PC-3 (cell line): Measurements from ENCODE around the gene ASPSCR1. TPM values are rescaled to one million over a fixed set of nuclear protein-coding genes. Genes with fewer than 3 reads are reported as not detected.

Source experiments
- ATAC-seq: fragments of 200-7000 bp; cut with Tn5 transposase; 2 replicates; pipeline ENCODE4 v1.9.1; 2020; ENCODE audit warnings: mild to moderate bottlenecking, moderate library complexity
- BruUV-seq: library from RNA; stranded (reverse); fragments of 400-500 nt; replicated peaks from 2 replicates; lab custom pipeline; 2021; lab: Mats Ljungman, UMichigan
- CTCF ChIA-PET: fragments of 300-600 bp; sonication (Branson Sonifier 250); formaldehyde crosslinking; loops from one replicate; lab custom pipeline; 2022; ENCODE audit warnings: antibody characterized with exemption; lab: Charles Lee
- POLR2A ChIA-PET: fragments of 300-600 bp; sonication (Branson Sonifier 250); formaldehyde crosslinking; loops from one replicate; lab custom pipeline; 2022; ENCODE audit warnings: antibody characterized with exemption; ENCODE audit not compliant: unreplicated experiment; lab: Charles Lee
- DNase-seq: peaks from one replicate; pipeline ENCODE4 v3.0.0-alpha.2; 2015
- H2AFZ ChIP-seq: fragments of 300-600 bp; sonication (generic); 2 replicates; pipeline ENCODE4 v1.6.0; 2016; ENCODE audit warnings: antibody characterized with exemption, low read length
- H3F3A ChIP-seq: fragments of 300-600 bp; sonication (generic); one replicate; pipeline ENCODE4 v1.6.0; 2017; ENCODE audit warnings: antibody characterized with exemption, low read length, control low read depth, mild to moderate bottlenecking; ENCODE audit not compliant: unreplicated experiment
- H3K27ac ChIP-seq: fragments of 300-600 bp; sonication (generic); 2 replicates; pipeline ENCODE4 v1.5.1; 2016; ENCODE audit warnings: mild to moderate bottlenecking, low read length
- H3K27me3 ChIP-seq: fragments of 300-600 bp; sonication (generic); 2 replicates; pipeline ENCODE4 v1.6.1; 2016; ENCODE audit warnings: low read length, mixed read lengths
- H3K36me3 ChIP-seq: fragments of 300-600 bp; sonication (generic); 2 replicates; pipeline ENCODE4 v1.6.1; 2016; ENCODE audit warnings: low read depth, mixed run types, low read length, mixed read lengths
- H3K4me1 ChIP-seq: fragments of 300-600 bp; sonication (generic); 2 replicates; pipeline ENCODE4 v1.5.1; 2016; ENCODE audit warnings: low read length; ENCODE audit not compliant: insufficient read depth
- H3K4me2 ChIP-seq: fragments of 300-600 bp; sonication (generic); 2 replicates; pipeline ENCODE4 v1.6.0; 2016; ENCODE audit warnings: low read length
- H3K4me3 ChIP-seq: fragments of 300-600 bp; sonication (generic); 2 replicates; pipeline ENCODE4 v1.5.1; 2016; ENCODE audit warnings: mild to moderate bottlenecking, low read length, mixed read lengths
- H3K79me2 ChIP-seq: fragments of 300-600 bp; sonication (generic); 2 replicates; pipeline ENCODE4 v1.6.1; 2017; ENCODE audit warnings: low read length, mixed read lengths
- H3K9ac ChIP-seq: fragments of 300-600 bp; sonication (generic); 2 replicates; pipeline ENCODE4 v1.6.0; 2016; ENCODE audit warnings: mild to moderate bottlenecking, low read length
- H3K9me2 ChIP-seq: fragments of 300-600 bp; sonication (generic); replicated peaks from 2 replicates; pipeline ENCODE4 v1.6.1; 2016; ENCODE audit warnings: mixed run types, low read length, mixed read lengths
- H3K9me3 ChIP-seq: fragments of 300-600 bp; sonication (generic); 2 replicates; pipeline ENCODE4 v1.6.1; 2016; ENCODE audit warnings: low read length, mixed read lengths
- H4K20me1 ChIP-seq: fragments of 300-600 bp; sonication (generic); 2 replicates; pipeline ENCODE4 v1.6.1; 2016; ENCODE audit warnings: low read length, mixed read lengths
- CTCF ChIP-seq: fragments of 300-600 bp; sonication (generic); conservative IDR thresholded peaks from 2 replicates; pipeline ENCODE4 v1.5.1; 2017; ENCODE audit warnings: antibody characterized with exemption, low read depth, mild to moderate bottlenecking, low read length
- EZH2 ChIP-seq: fragments of 300-600 bp; sonication (generic); IDR thresholded peaks from one replicate; pipeline ENCODE4 v1.6.1; 2017; ENCODE audit warnings: antibody characterized with exemption, mild to moderate bottlenecking, low read length; ENCODE audit not compliant: unreplicated experiment
- EZH2phosphoT487 ChIP-seq: fragments of 300-600 bp; sonication (generic); IDR thresholded peaks from 2 replicates; pipeline ENCODE4 v1.6.1; 2018; ENCODE audit warnings: mild to moderate bottlenecking, antibody characterized with exemption, low read length, borderline replicate concordance
- intact Hi-C: fragments of 100-400 bp; cut with micrococcal nuclease; formaldehyde crosslinking; loops from 2 replicates; pipeline ENCODE4 v1.9.0; 2023
- total RNA-seq: library from RNA; depleted of rRNA; stranded (reverse); fragments of >200 nt; gene quantifications from 2 replicates; pipeline ENCODE4 v1.2.3, GENCODE V29; 2014

The ASPSCR1 gene
- total RNA-seq, 1 experiment from 2014 or later = 31.5 TPM

DNA sequence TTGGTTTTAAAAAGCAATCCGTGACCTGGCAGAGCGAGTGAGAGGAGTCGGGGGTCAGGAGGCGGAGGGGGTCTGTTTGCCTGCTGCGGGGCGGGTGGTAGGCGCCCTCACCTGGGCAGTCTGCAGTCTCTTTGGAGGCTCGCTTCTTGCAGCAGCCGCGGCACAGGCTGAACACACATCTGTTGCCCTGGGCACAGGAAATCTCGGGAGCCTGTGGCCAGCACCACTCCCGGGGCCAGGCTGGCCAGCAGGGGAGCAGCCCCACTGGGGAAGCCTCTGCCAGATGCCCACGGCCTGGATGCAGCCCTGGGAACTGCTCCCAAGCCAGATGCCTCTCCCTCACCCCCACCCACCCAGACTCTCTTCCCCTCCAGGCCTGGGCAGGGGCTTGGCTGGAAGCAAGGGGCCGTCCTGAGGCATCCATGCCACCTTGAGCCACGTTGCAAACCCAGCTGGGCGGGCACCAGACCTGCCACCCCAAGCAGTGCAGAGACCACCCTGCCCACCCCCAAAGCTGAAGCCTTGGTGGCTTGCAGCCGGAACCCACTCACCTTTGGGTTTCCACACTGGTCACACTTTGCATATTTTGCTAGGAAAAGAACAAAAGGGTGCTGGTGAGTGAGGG is 80.9 kb downstream of the ASPSCR1 start:
- no TSS peak for BruUV-seq
- Histone ChIP-seq H3K27me3 (no peaks in the 10 kb centered on the region), H3K9me3 (no peaks in the 10 kb centered on the region), H3K36me3 (peaks cover 55% of the 10 kb centered on the region), H4K20me1 (no peaks in the 10 kb centered on the region), H2AFZ (no peak overlapping the region), H3K4me2 (no peak overlapping the region), H3F3A (no peaks in the 10 kb centered on the region), H3K27ac (no peak overlapping the region), H3K4me3 (no peak overlapping the region), H3K9ac (no peak overlapping the region), H3K9me2 (no peaks in the 10 kb centered on the region), H3K4me1 (peaks cover 1% of the 10 kb centered on the region; the same call in 1 of the 2 replicates), H3K79me2 (peaks cover 11% of the 10 kb centered on the region)
- ChIA-PET CTCF (interaction anchor here (0.6 kb wide), 1 partner anchor 198 kb away, joined by 3 read pairs; the partner anchor contains the start of gene P4HB), POLR2A (no interaction called here)
- TF ChIP-seq EZH2phosphoT487 (no peak), CTCF (no peak), EZH2 (no peak)
- DNase-seq (no peak), ATAC-seq (peak; percentile 7; the same call in 1 of the 2 replicates)
- intact Hi-C loops = no loop called here

DNA sequence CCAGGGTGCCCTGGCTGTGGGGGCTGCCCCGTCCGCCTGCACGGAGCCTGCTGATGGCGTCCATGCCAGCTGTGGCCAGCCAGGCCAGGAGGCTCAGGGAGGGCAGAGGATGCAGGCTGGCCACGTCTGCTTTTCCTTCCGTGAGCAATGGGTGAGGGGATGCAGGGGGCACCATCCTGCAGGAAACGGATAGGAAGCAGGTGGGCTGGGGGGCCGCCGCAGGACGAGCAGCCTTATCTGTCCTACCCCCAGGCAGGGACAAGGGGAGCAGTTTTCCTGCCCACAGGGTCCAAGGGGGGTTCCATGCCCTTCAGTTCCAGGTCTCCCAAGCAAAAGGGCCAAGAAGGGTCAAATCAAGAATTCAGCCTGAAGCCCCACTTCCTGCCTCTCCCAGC is 81.4 kb downstream of the ASPSCR1 start:
- Histone ChIP-seq H3K4me1 (peaks cover 4% of the 10 kb centered on the region), H3K27ac (no peak overlapping the region), H3K9me2 (no peaks in the 10 kb centered on the region), H2AFZ (no peak overlapping the region), H3K4me3 (no peak overlapping the region), H3K36me3 (peaks cover 55% of the 10 kb centered on the region), H3K4me2 (no peak overlapping the region), H3K9ac (no peak overlapping the region), H3K79me2 (peaks cover 11% of the 10 kb centered on the region), H4K20me1 (no peaks in the 10 kb centered on the region), H3K27me3 (no peaks in the 10 kb centered on the region), H3K9me3 (no peaks in the 10 kb centered on the region), H3F3A (no peaks in the 10 kb centered on the region)
- intact Hi-C loops = no loop called here
- no peak for ATAC-seq
- TF ChIP-seq CTCF (no peak), EZH2phosphoT487 (no peak)
- POLR2A ChIA-PET = no interaction called here
- CTCF ChIA-PET = no interaction called here
- no TSS peak for BruUV-seq
- no peak for DNase-seq

DNA sequence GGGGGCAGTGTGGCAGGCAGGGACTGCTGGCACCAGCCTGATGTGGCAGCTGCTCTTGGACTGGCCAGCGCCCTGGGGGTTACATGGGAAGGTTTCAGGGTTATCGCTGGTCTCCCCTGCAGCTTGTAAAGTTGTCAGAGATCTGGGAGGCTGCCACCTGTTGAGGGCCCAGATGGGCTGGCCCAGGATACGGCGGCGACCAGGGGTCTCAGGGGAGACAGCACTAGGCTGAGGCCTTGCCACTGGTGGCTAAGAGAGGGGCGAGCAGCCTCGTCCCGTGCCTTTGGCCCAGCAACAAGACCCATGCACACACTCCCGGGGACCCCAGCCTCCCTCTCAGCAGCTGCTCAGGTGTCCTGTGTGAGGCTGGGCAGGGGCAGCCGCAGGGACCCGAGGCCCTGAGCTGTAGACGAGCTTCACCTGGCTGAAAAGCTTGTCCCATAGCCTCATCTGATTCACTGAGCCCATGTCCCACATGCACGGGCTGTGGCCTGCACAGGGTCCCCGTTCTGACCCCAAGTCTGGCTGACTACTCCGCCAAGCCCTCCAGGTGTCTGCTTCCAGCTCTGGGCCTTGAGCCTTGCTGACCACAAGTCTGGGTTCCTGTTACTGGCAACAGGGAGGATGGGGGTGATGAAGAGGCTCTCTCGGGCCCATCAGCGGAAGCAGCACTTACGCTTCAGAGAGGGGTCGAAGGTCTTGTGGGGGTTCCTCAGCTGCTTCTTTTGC is 82.0 kb downstream of the ASPSCR1 start:
- peaks cover 10% of the 10 kb centered on the region for H3K4me1 ChIP-seq
- H3K36me3 ChIP-seq = peaks cover 58% of the 10 kb centered on the region
- H3K27ac ChIP-seq = no peak overlapping the region
- H3K27me3 ChIP-seq = no peaks in the 10 kb centered on the region
- no TSS peak for BruUV-seq
- no peak for TF ChIP-seq CTCF
- no peak for TF ChIP-seq EZH2
- TF ChIP-seq EZH2phosphoT487 = no peak
- POLR2A ChIA-PET = no interaction called here
- intact Hi-C loops = no loop called here
- no peaks in the 10 kb centered on the region for H3K9me3 ChIP-seq
- H3K9ac ChIP-seq = no peak overlapping the region
- DNase-seq (no peak), ATAC-seq (no peak)
- H2AFZ ChIP-seq = no peak overlapping the region
- peaks cover 15% of the 10 kb centered on the region for H3K79me2 ChIP-seq
- no peaks in the 10 kb centered on the region for H3F3A ChIP-seq
- H4K20me1 ChIP-seq = no peaks in the 10 kb centered on the region
- no peak overlapping the region for H3K4me2 ChIP-seq
- CTCF ChIA-PET = no interaction called here
- H3K9me2 ChIP-seq = no peaks in the 10 kb centered on the region
- H3K4me3 ChIP-seq = no peak overlapping the region
